SW 1271 (cell line): Measurements from ENCODE around the gene NPR2.

ENCODE experiments used
- DNase-seq, 2 experiments: peaks; one replicate each; lab custom pipeline; 2025; lab: John Stamatoyannopoulos, UW

The NPR2 gene

GRCh38 chr9:35800530-35800929, 9.1 kb downstream of the NPR2 start:
- no peak for DNase-seq

DNA sequence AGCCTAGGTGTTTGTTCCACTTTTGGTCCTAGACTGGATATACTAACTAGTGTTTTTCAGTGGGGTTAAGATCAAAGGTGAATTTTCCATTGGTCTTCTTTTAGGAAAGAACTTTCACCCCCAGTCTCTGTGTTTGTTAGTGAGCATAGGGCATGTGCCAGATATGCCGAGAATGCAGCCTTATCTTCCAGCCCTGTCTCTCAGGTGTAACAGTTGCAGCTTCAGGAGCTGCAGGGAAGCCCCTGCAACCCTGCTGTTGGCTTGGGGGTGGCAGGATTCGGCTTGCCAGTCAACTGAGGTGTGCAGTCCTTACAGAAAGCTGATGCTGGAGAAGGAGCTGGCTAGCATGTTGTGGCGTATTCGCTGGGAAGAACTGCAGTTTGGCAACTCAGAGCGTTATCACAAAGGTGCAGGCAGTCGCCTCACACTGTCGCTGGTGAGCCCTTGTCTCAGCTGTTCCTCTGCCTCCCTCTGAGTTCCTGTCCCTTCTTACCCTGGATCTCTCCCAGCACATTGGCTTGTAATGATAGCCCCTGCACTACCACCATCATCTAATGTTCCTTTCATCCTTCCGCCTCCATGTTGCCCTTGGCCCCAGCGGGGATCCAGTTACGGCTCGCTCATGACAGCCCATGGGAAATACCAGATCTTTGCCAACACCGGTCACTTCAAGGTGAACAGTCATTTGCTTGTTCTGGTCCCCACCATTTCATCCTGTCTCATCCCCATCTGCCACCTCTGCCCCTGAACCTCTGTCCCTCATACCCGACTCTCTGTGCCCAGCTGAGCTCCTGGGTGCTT, 10.1 kb downstream of the NPR2 start:
- DNase-seq, result no peak

- no peak for DNase-seq
Observed at GRCh38 chr9:35806101-35806500, 14.7 kb downstream of the NPR2 start.

DNA sequence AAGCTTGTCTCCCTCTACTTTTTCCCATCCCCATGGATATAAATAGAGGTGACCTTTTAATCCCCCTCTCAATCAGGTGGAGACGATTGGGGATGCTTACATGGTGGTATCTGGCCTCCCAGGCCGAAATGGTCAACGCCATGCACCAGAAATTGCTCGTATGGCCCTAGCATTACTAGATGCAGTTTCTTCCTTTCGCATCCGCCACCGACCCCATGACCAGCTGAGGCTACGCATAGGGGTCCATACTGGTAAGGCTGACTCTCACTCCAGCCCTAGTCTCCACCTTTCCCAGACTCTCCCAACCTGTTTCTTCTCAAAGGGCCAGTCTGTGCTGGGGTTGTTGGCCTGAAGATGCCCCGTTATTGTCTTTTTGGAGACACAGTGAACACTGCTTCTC, 17.0 kb downstream of the NPR2 start:
- DNase-seq, result no peak

- DNase-seq, result no peak
Observed at GRCh38 chr9:35810122-35810521, 18.7 kb downstream of the NPR2 start.

GRCh38 chr9:35811381-35812024, 20.1 kb downstream of the NPR2 start:
- DNase-seq, result no peak

- peak; percentile 88 to 90 for DNase-seq
Observed at GRCh38 chr9:35812025-35812602, 20.7 kb downstream of the NPR2 start, which contains the start of gene SPAG8. Gene SPAG8, minus strand, starts transcription at chr9:35812262. Its CDS starts 115 bp downstream, at chr9:35812147.

DNA sequence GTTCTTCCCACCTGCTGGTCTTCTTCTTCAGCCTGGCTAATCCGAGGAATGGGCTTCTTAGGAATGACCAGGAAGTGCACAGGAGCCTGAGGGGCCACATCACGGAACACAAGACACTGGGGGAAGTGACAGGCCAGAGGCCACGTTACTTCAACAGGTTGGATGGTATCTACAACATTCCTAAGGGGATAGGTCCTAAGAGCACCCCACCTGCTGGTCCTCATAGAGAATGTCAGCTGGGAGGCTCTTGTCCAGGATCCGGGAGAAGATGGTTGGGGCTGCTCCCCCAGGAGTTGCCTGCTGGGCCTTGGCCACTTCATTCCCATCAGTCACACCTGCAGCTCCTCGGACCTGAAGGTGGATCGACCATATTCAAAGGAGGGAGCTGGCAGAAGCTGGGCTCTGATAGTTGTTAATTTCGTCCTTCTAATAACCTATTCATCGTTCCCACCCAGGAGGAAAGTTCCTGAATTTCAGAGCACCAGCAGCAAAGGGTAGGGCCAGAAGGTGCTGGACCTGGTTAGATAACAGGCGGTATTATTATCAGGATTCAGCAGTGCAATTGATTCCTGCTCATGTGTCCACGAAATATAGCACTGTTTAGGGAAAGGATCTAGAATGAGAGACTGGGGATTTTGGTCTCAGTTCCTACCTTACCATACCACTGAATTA, 22.2 kb downstream of the NPR2 start:
- peak in 1 of 2 experiments; percentile 31 for DNase-seq

DNA sequence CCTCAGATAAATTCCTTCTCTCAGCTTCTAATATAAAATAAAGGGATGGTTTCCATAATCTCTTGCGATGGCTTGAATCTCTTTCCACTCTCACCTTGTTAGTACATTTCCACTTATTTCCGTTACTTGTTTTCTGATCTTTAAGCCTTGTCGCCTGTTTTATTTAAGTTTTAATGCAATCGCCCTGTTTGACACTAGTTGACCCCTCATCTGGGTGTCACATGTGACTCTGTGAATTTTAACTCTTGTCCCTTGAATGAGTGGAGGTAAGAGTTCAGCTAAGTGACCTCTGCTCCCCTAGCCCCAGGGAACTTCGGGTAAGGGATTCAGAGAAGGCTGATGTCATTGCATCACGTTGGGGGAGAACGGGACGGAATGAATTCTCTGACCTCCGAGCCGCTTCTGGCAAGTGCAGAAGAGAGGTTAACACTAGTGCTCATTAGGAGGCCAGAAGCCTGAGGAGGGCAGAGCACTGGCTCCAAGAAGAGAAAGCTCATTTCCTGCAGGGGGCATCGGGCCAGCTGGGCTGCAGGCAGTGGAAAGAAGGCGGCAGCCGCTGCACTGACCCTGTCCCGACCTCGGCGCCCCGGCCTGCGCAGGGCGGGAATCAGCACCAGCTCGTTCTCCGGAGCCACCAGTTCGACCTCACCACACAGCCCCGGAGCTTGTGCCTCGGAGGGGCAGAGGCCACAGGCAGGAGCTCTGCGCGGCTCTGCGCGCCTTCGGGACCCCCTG, 22.9 kb downstream of the NPR2 start:
- peak in 1 of 2 experiments; percentile 37 for DNase-seq

DNA sequence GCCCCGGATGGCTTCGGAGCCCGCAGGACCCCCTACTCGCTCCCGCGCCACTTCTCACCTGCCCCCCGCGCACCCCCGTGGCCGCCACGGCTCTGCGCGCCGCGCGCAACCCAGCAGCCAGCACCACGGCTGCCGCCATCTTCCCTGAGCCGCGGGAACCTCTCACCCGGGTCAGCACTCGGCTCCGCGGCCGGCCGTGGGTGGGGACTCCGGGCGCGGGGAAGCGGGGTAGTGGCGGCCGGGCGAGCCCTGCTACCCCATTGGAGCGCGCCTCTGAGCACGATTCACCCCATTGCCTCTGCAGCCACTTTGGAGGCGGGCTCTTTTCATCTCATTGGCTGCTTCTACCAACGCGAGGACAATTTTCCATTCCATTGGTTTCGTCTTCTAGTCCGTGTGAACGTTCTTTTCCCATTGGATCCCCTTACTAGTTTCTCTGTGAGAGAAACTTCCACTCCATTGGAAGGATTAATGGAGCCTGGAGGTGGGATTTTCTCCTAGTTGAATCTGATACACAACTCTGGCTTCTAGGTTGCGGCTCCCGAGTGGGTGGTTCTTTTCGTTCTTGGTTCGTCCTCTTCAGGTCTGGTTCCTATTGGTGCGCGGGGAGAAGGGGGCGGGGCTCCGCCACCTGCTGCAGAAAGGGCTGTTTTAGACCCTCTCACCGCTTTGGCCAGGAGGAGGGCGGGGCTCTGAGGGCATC, 23.6 kb downstream of the NPR2 start, which contains the start of gene HINT2:
Gene HINT2, minus strand, starts transcription at position 202 of the 703 bp plus-strand sequence. Its CDS starts 63 bp downstream, at position 139.
- DNase-seq, result peak; percentile 88 to 98

DNA sequence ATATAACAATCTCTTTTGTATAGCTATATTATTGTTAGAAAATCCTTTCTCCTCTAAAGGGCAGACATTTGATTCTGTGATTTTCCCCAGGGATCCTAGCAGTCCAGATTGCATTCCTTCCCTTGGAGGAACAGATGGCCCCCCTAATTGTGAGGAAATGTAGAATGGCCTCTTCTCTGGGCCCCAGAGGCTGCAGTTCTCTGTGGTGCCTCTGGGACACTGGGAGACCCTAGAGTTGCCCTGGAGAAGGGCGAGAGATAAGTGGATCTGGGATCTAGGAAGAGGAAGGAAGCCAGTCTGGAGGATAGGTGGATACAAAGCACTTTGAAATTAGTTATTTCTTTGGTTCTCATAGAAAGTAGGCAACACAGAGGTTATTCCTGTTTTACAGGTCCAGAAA, 25.3 kb downstream of the NPR2 start:
- no peak for DNase-seq

- no peak for DNase-seq
Observed at GRCh38 chr9:35818341-35818740, 26.9 kb downstream of the NPR2 start.

GRCh38 chr9:35820076-35820475, 28.7 kb downstream of the NPR2 start:
- DNase-seq, result no peak

GRCh38 chr9:35822926-35823325, 31.5 kb downstream of the NPR2 start:
- no peak for DNase-seq

GRCh38 chr9:35826071-35826701, 34.8 kb downstream of the NPR2 start:
- DNase-seq, result peak in 1 of 2 experiments; percentile 40

GRCh38 chr9:35827486-35827885, 36.1 kb downstream of the NPR2 start:
- no peak for DNase-seq

DNA sequence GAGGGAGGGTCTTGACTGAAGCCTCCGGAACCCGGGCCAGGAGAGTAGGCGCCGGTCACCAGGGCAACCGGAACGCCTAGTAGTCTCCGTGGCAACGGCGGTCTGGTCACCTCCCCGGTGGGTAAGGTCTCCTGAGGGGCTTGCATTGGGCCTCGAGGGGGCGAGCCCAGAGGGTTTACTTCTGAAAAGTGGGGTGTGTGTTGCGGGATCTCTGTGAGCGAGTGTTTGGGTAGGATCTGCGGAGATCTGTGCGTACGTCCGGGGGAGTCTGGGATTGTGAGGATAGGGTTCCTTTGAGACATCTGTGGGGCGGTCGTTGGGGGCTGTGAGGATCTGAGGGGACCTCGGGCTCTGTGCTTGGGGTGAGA, 37.3 kb downstream of the NPR2 start, which contains the start of gene FAM221B:
Gene FAM221B, minus strand, starts transcription at position 17 of the 368 bp plus-strand sequence. CDS start 2,571 bp downstream, outside the sequence.
- no peak for DNase-seq

GRCh38 chr9:35829084-35829763, 37.8 kb downstream of the NPR2 start, which contains the start of gene TMEM8B:
Gene TMEM8B, plus strand, starts transcription at chr9:35829228. Its CDS starts 220 bp downstream, at chr9:35829448.
- peak; percentile 30 to 72 for DNase-seq

DNA sequence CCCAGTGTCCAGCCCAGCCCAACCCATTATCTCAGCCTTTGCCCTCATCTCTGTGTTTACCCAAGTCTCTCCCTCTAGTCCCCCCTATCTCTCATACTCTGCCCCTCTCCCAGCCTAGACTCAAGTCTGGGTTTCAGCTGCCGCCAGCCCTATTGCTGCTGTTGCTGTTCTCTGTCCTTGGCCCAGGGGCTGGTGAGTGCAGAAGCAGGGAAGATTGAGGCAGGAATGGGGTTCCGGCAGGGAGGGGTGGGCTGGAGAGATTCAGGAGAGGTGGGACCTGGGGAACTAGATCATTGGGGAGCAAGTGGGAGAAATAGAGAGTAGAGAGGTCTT, 38.3 kb downstream of the NPR2 start:
- no peak for DNase-seq

DNA sequence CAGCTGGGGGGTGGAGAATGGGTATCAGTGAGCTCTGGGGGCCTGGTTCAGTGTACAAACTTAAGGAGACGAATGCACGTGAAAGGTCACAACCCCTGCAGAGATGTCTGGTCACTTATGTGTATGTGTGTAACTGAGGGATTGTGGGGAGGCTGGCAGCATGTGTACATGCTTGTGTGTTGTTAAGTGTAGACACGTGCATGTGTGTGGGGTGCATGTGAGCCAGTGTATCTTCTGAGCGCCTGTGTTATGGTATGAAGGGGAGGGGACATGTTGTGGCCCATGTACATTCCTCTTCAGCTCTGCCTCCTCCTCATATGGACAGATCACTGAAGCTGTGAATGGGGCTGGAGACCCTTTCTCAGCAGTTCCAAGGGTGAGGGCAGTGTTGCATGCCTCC, 39.6 kb downstream of the NPR2 start:
- DNase-seq, result no peak
